Esophagus muscularis mucosa (tissue), 3 donors: ENCODE results near the gene PHLPP1.

Experiments
- CTCF ChIP-seq, 3 experiments: fragments of 200-600 bp in 2 of 3; fragments of 450-650 bp in 1 of 3; sonication (generic) in 2 of 3; IDR thresholded peaks; one replicate each; pipeline ENCODE4 v1.5.1; 2017 to 2019; ENCODE audit warnings: antibody characterized with exemption in 3 of 3, mild to moderate bottlenecking in 2 of 3, moderate library complexity in 1 of 3
- POLR2A ChIP-seq: fragments of 450-650 bp; IDR thresholded peaks from one replicate; pipeline ENCODE4 v1.6.1; 2017; ENCODE audit warnings: antibody characterized with exemption, moderate library complexity, mild to moderate bottlenecking, low read depth

- no peak for TF ChIP-seq CTCF (IDR thresholded peaks at IDR 0.05)
- TF ChIP-seq POLR2A = no peak
These were observed 263.8 kb downstream of the PHLPP1 start for GRCh38 chr18:62979176-62979575.
